SIG-M5 (cell line): ENCODE measurements around the gene TTC39B.
"Not testable (repeated sequence)": the region's sequence is repeated elsewhere in the genome, so short reads cannot be mapped to it uniquely, and the experiment has no call there.

Experiments used
- DNase-seq: peaks from one replicate; lab custom pipeline; 2025; lab: John Stamatoyannopoulos, UW

TTC39B gene

GRCh38 chr9:15268317-15268716 is 38.7 kb downstream of the TTC39B start:
- DNase-seq: no peak

- DNase-seq: no peak
Observed at GRCh38 chr9:15264918-15265317, 42.1 kb downstream of the TTC39B start.

- no peak for DNase-seq
Observed at GRCh38 chr9:15262581-15262980, 44.4 kb downstream of the TTC39B start.

DNA sequence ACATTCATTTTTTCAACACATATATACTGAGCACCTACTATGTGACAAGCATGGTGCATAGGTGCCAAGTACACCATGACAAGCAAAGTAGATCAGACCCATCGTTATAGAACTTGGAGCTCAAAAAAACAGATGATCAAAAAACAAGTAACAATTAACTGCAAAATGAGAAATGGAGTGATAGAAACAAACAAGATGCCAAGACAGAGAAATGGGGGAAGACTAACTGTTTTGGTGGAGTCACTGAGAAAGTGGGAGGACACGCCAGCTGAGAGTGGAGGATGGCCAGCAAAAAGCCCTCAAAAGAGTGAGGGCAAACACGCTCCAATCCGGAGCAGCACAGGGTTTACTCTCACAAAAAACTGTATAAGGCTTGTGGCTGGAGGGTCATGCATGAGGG is 50.6 kb downstream of the TTC39B start:
- no peak for DNase-seq

DNA sequence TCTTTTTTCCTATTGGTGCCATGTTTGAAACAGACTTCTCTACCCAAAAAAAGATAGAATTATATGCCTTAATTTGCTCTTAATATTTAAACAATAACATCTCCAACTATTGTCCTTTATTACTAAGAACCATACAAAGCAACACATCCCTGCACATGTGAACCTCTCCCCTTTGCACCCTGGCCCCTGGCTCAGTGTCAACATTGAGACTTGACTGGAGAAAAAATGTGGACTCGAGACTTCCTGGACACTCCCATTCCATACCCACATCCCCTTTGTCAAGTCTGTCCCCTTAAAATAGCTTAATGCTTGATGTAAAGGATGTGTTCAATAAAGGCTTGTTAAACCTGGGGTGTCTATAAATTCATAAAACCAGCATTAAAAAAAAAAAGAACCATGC is 53.2 kb downstream of the TTC39B start:
- no peak for DNase-seq

- DNase-seq: no peak
Observed at GRCh38 chr9:15253197-15253596, 53.8 kb downstream of the TTC39B start.

GRCh38 chr9:15249981-15250380 is 57.0 kb downstream of the TTC39B start:
- DNase-seq: no peak

- DNase-seq: no peak
Observed at GRCh38 chr9:15249042-15249818, 57.8 kb downstream of the TTC39B start.

DNA sequence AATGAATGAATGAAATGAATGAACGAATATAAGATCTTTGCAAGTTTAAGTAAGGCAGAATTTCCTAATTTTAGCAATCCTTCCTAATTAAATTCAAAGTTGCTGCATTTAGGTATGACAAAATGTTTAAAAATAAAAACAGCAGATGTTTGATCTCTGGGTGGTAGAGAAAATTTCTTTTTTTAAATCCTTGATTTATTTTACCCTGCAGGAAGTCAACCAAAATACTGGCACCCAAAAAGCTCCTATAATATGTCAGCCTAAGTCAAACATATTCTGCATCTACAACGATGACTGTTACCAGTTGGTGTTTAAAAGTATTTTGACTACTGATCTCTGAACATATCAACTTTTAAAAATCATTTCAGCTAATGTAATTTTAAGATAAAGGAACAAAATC is 58.4 kb downstream of the TTC39B start:
- DNase-seq: no peak

GRCh38 chr9:15248081-15248480 is 58.9 kb downstream of the TTC39B start:
- DNase-seq: no peak

DNA sequence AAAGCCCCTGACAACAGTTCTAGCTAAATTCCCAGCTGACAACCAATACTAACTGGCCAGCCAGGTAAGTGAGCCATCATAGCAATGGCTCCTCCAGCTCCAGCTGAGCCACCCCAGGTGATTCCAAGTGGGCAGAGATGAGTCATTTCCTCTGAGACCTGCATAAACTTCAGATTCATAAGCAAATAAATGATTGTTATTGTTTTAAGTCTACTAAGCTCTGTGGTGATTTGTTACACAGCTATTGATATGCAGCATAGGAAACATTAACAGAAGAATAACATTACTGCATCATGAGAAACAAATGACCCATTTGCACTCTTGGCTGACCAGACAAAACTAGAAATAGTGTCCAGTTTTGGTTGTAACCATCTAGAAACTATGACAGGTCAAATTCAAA is 60.3 kb downstream of the TTC39B start:
- DNase-seq: no peak

GRCh38 chr9:15246243-15246642 is 60.8 kb downstream of the TTC39B start:
- DNase-seq: no peak

DNA sequence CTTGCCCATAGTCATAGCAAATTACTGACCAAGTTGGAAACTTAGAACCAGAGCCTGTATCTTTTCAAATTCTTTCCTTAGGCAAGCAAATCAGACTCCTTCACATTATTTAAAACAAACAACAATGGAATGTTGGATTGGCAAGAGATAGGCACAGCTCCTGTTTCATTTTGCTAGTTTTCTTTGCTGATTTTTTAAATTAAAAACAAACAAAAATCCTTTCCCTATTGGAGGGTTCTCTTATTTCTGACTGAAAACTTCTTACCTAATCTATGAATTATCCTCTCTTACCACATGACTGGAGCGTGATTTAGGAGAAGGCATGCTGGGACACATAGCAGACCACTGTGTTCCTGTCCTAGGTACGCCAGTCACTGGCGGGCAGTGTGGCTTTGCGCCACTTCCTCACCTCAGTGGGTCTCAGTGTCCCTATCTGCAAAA is 63.0 kb downstream of the TTC39B start:
- no peak for DNase-seq

- DNase-seq: no peak
Observed at GRCh38 chr9:15243081-15243480, 63.9 kb downstream of the TTC39B start.

- DNase-seq: no peak
Observed at GRCh38 chr9:15240927-15241326, 66.1 kb downstream of the TTC39B start.

DNA sequence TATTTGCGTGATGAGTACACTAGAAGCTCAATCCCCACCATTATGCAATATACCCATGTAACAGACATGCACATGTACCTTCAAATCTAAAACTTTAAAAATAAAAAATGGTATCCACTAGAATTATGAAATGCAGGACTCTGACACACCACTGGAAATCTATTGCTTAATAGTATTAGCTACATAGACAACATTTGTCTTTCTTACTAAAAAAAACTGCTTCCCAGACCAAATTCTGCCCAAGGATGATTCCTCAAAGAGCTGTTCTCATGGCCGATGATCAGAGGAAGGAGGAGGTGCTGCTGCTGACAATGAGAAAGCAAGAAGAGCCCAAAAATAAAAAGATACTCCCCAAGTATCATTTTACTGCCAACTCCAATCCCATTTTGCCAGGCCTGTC is 67.2 kb downstream of the TTC39B start:
- no peak for DNase-seq

DNA sequence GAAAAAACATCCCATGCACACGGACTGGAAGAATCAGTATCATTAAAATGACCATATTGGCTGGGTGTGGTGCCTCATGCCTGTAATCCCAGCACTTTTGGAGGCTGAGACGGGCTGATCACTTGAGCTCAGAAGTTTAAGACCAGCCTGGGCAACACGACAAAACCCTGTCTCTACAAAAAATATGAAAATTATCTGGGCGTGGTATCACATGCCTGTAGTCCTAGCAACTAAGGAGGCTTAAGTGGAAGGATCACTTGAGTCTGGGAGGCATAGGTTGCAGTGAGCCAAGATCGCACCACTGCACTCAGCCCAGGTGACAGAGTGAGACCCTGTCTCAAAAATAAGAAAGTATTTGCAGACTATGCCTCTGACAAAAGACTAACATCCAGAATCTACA is 68.4 kb downstream of the TTC39B start:
- DNase-seq: no peak

- no peak for DNase-seq
Observed at GRCh38 chr9:15235658-15236057, 71.4 kb downstream of the TTC39B start.

- DNase-seq: not testable (repeated sequence)
Observed at GRCh38 chr9:15233941-15234490, 73.0 kb downstream of the TTC39B start.

DNA sequence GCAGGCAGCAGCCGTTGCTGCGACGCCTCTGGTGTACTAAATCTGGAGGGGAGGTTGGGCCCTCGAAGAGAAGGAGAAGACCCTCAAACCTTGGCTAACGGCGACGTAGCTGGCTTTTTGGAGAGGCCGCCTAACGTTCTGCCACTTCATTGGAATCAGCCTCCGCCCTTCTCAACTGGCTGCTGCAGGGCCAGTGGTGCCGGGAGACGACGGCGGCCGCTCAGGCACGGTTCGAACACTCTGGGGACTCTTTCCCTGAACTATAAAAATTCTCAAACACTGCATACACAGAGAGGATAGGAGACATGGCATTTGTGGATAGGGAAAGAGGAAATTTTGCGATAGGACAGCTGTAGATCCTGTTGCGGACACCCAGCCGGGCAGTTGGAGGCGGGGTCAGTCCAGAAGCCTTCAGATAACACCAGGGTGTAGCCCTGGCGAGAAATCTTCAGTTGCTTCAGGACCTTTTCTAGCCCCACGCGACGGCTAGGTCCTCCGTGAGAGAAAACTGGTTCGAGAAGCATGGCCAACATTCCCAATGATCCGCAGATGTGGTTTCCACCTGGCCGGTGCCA is 74.2 kb downstream of the TTC39B start:
- DNase-seq: not testable (repeated sequence)

GRCh38 chr9:15231788-15232635 is 75.0 kb downstream of the TTC39B start:
- no peak for DNase-seq

GRCh38 chr9:15229409-15229808 is 77.6 kb downstream of the TTC39B start:
- DNase-seq: no peak

DNA sequence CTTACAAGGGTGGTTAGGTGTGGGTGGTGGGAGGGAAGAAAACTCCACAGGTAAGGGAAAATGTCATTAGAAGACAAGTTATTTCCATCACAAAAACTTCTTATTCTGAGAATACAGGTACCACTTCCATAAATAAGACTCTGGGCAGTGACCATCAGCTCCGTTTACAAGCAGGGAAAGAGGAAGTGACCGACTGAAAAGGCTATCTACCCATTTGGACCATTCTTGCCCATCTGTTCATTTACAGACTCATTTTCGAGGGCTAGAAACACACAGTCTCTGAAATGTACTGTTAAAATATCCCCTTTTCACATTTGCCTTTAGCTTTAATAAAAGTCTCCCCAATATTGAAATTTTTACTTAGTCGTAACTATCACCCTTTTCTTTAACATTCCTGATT is 79.5 kb downstream of the TTC39B start:
- DNase-seq: no peak
